ENCODE results near the gene CD38.
A peak's percentile ranks its signal among the peaks of the same experiment; 100 is the strongest.

CD38 gene

DNA sequence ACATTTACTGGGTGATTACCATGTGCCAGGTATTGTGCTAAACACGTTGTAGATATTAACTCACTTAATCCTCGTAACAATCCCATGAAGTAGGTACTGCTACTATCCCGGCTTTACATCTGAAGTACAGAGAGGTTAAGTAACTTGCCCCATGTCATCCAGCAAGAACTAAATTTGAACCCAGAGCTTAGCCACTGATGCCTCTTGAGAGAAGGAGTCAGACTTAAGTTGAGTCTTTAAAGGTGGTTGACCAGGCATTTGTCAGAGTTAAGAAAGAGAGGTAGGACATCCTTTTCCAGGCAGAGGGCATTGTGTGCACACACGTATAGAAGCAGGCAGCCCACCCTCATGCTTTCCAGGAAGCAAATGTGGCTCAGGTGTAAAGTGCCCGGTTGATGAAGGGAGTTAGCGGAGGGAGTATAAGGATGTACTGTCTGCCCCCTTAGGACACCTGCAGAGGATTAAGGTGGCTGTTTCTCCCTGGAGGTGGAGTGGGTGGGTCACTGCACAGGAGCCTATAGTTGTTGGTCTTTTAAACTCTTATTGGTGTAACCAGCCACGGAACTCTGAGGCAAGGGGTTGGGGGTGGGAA, 335 bp upstream of the CD38 start (continued):
- TF ChIP-seq, protein P1, sequence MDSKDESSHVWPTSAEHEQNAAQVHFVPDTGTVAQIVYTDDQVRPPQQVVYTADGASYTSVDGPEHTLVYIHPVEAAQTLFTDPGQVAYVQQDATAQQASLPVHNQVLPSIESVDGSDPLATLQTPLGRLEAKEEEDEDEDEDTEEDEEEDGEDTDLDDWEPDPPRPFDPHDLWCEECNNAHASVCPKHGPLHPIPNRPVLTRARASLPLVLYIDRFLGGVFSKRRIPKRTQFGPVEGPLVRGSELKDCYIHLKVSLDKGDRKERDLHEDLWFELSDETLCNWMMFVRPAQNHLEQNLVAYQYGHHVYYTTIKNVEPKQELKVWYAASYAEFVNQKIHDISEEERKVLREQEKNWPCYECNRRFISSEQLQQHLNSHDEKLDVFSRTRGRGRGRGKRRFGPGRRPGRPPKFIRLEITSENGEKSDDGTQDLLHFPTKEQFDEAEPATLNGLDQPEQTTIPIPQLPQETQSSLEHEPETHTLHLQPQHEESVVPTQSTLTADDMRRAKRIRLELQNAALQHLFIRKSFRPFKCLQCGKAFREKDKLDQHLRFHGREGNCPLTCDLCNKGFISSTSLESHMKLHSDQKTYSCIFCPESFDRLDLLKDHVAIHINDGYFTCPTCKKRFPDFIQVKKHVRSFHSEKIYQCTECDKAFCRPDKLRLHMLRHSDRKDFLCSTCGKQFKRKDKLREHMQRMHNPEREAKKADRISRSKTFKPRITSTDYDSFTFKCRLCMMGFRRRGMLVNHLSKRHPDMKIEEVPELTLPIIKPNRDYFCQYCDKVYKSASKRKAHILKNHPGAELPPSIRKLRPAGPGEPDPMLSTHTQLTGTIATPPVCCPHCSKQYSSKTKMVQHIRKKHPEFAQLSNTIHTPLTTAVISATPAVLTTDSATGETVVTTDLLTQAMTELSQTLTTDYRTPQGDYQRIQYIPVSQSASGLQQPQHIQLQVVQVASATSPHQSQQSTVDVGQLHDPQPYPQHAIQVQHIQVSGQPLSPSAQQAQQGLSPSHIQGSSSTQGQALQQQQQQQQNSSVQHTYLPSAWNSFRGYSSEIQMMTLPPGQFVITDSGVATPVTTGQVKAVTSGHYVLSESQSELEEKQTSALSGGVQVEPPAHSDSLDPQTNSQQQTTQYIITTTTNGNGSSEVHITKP (tag by site-specific recombination; IDR thresholded peaks at IDR 0.05), result no peak
- TF ChIP-seq ZNF473 (tag by site-specific recombination; IDR thresholded peaks at IDR 0.05), result no peak
- TF ChIP-seq, protein P2, sequence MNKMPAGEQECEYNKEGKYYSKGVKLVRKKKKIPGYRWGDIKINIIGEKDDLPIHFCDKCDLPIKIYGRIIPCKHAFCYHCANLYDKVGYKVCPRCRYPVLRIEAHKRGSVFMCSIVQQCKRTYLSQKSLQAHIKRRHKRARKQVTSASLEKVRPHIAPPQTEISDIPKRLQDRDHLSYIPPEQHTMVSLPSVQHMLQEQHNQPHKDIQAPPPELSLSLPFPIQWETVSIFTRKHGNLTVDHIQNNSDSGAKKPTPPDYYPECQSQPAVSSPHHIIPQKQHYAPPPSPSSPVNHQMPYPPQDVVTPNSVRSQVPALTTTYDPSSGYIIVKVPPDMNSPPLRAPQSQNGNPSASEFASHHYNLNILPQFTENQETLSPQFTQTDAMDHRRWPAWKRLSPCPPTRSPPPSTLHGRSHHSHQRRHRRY (tag by site-specific recombination; IDR thresholded peaks at IDR 0.05), result no peak
- TF ChIP-seq HOXD13 (CRISPR knock-in tag; IDR thresholded peaks at IDR 0.05; ENCODE audit: borderline replicate concordance), result no peak
- no peak for TF ChIP-seq ZNF324 (tag by site-specific recombination; IDR thresholded peaks at IDR 0.05)
- no peak for TF ChIP-seq ZNF24 (tag by site-specific recombination; IDR thresholded peaks at IDR 0.05)

DNA sequence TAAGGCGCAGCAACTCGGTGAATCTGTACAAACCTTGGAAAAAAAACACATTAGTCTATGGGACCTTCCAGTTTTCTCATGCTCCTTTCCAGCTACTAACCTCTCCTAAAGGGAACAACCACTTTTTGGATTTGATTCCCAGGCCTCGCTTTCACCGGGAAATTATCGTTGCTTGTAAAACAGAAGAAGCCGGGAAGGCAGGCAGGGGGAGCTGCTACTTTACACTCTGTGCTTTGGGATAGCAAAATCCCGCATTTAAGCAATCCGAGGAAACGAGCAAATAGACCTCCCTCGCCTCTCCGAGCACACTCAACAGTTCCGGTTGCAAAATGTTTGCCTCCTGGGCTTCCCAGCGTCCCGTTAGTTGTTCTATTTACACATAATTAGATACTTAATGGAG, 1.2 kb downstream of the CD38 start:
- POLR2A ChIA-PET, result no interaction called here
- CTCF ChIA-PET, result interaction anchor here (0.6 to 1.1 kb wide), 5 partner anchors 12 to 95 kb away, joined by 3 to 4 read pairs (median 3); no protein-coding TSS in a partner anchor
- TF ChIP-seq KLF10 (tag by site-specific recombination; IDR thresholded peaks at IDR 0.05), result no peak
- TF ChIP-seq ZNF350 (tag by site-specific recombination; IDR thresholded peaks at IDR 0.05), result no peak
- no peak for TF ChIP-seq RBAK (tag by site-specific recombination; IDR thresholded peaks at IDR 0.05)
- no peak overlapping the region for H3K27ac ChIP-seq (ENCODE audit: extremely low read depth, low read depth, low read length)
- H3K4me1 ChIP-seq (ENCODE audit: control insufficient read depth, insufficient read depth, low read length), result no peaks in the 10 kb centered on the region
- H3K4me3 ChIP-seq (ENCODE audit: low read depth, low read length), result no peak overlapping the region
- no peaks in the 10 kb centered on the region for H3K36me3 ChIP-seq (ENCODE audit: control insufficient read depth in 2 of 2, insufficient read depth in 1 of 2, low read length in 2 of 2)
- no peaks in the 10 kb centered on the region for H3K9me3 ChIP-seq (ENCODE audit: control insufficient read depth, insufficient read depth, low read depth, low read length)

DNA sequence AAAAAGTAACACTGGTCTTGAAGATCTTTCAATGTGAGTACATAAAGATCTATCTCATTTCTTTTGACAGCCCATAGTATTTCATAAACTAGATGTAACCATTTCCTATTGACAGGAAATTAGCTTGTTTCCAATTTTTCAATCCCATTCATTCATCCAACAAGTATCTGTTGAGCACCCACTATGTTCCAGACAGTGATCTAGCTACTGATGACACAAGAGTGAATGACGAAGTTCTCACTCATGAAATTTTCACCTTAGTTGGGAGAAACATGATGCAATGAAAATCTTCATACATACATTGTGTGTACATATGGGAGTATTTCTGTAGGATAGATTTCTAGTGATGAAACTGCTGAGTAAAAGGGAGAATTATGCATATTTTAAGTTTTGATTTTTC, 1.7 kb downstream of the CD38 start:
- no peak for TF ChIP-seq ZNF792 (tag by site-specific recombination; IDR thresholded peaks at IDR 0.05)
- no peak for TF ChIP-seq ZNF175 (tag by site-specific recombination; IDR thresholded peaks at IDR 0.05)
- TF ChIP-seq SCRT2 (tag by site-specific recombination; IDR thresholded peaks at IDR 0.05), result peak; percentile 71
- H3K4me3 ChIP-seq (ENCODE audit: low read depth, low read length), result no peak overlapping the region
- ChIA-PET CTCF (interaction anchor here (0.5 to 1.1 kb wide), 6 partner anchors 13 to 1706 kb away, joined by 3 to 4 read pairs (median 3); no protein-coding TSS in a partner anchor), POLR2A (no interaction called here)
- no peaks in the 10 kb centered on the region for H3K9me3 ChIP-seq (ENCODE audit: control insufficient read depth, insufficient read depth, low read depth, low read length)
- H3K27ac ChIP-seq (ENCODE audit: extremely low read depth, low read depth, low read length), result no peak overlapping the region
- no peaks in the 10 kb centered on the region for H3K36me3 ChIP-seq (ENCODE audit: control insufficient read depth in 2 of 2, insufficient read depth in 1 of 2, low read length in 2 of 2)
- H3K4me1 ChIP-seq (ENCODE audit: control insufficient read depth, insufficient read depth, low read length), result no peaks in the 10 kb centered on the region

DNA sequence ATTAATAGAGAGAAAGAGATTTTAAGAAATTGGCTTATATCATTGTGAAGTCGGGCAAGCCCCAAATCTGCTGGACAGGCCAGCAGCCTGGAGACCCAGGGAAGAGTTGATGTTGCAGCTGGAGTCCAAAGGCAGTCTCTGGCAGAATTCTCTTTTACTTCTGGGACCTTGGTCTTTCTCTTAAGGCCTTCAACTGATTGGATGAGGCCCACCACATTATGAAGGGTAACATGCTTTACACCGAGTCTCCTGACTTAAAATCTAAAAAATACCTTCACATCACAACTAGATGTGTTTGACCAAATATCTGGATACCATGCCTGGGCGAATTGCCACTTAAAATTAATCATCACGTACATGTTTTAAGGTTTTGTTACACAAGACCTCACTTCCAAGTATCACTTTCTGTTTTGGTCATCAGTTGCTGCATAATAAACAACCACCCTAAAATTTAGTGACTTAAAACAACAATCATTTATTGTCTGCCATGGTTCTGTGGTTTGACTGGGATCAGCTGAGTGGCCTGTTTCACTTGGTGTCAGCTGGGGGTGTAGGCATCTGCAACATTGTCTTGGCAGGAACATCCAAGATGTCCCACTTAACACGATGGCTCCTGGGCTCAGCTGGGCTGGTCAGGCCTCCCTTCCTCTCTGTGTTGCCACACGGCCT, 3.4 kb downstream of the CD38 start:
- Histone ChIP-seq H3K4me3 (ENCODE audit: low read depth, low read length) (no peak overlapping the region), H3K9me3 (ENCODE audit: control insufficient read depth, insufficient read depth, low read depth, low read length) (no peaks in the 10 kb centered on the region), H3K27ac (ENCODE audit: extremely low read depth, low read depth, low read length) (no peak overlapping the region), H3K36me3 (ENCODE audit: control insufficient read depth in 2 of 2, insufficient read depth in 1 of 2, low read length in 2 of 2) (no peaks in the 10 kb centered on the region), H3K4me1 (ENCODE audit: control insufficient read depth, insufficient read depth, low read length) (no peaks in the 10 kb centered on the region)
- ChIA-PET CTCF (interaction anchor here (0.6 to 1.6 kb wide), 3 partner anchors 23 to 101 kb away, joined by 3 to 5 read pairs (median 3); no protein-coding TSS in a partner anchor), POLR2A (no interaction called here)
- TF ChIP-seq BCL11B (tag by site-specific recombination; IDR thresholded peaks at IDR 0.05; ENCODE audit: low read depth) (no peak), ZFP69B (tag by site-specific recombination; IDR thresholded peaks at IDR 0.05) (no peak), ZNF239 (tag by site-specific recombination; IDR thresholded peaks at IDR 0.05) (no peak), ZNF10 (tag by site-specific recombination; IDR thresholded peaks at IDR 0.05) (peak; percentile 87), SP2 (tag by site-specific recombination; IDR thresholded peaks at IDR 0.05) (no peak)
- TF ChIP-seq, protein P3, sequence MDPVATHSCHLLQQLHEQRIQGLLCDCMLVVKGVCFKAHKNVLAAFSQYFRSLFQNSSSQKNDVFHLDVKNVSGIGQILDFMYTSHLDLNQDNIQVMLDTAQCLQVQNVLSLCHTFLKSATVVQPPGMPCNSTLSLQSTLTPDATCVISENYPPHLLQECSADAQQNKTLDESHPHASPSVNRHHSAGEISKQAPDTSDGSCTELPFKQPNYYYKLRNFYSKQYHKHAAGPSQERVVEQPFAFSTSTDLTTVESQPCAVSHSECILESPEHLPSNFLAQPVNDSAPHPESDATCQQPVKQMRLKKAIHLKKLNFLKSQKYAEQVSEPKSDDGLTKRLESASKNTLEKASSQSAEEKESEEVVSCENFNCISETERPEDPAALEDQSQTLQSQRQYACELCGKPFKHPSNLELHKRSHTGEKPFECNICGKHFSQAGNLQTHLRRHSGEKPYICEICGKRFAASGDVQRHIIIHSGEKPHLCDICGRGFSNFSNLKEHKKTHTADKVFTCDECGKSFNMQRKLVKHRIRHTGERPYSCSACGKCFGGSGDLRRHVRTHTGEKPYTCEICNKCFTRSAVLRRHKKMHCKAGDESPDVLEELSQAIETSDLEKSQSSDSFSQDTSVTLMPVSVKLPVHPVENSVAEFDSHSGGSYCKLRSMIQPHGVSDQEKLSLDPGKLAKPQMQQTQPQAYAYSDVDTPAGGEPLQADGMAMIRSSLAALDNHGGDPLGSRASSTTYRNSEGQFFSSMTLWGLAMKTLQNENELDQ (tag by site-specific recombination; IDR thresholded peaks at IDR 0.05; ENCODE audit: low read depth), result no peak
- TF ChIP-seq, protein P4, sequence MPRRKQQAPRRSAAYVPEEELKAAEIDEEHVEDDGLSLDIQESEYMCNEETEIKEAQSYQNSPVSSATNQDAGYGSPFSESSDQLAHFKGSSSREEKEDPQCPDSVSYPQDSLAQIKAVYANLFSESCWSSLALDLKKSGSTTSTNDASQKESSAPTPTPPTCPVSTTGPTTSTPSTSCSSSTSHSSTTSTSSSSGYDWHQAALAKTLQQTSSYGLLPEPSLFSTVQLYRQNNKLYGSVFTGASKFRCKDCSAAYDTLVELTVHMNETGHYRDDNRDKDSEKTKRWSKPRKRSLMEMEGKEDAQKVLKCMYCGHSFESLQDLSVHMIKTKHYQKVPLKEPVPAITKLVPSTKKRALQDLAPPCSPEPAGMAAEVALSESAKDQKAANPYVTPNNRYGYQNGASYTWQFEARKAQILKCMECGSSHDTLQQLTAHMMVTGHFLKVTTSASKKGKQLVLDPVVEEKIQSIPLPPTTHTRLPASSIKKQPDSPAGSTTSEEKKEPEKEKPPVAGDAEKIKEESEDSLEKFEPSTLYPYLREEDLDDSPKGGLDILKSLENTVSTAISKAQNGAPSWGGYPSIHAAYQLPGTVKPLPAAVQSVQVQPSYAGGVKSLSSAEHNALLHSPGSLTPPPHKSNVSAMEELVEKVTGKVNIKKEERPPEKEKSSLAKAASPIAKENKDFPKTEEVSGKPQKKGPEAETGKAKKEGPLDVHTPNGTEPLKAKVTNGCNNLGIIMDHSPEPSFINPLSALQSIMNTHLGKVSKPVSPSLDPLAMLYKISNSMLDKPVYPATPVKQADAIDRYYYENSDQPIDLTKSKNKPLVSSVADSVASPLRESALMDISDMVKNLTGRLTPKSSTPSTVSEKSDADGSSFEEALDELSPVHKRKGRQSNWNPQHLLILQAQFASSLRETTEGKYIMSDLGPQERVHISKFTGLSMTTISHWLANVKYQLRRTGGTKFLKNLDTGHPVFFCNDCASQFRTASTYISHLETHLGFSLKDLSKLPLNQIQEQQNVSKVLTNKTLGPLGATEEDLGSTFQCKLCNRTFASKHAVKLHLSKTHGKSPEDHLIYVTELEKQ (tag by site-specific recombination; IDR thresholded peaks at IDR 0.05; ENCODE audit: borderline replicate concordance), result no peak

Measured in HEK293 (cell line).